Measurements from ENCODE around the gene SYNRG. TPM values are rescaled to one million over a fixed set of nuclear protein-coding genes. Genes with fewer than 3 reads are reported as not detected.

Gene SYNRG
- total and polyA plus RNA-seq, 4 donors = 5.9 to 67.4 (median 22.3) TPM

GRCh38 chr17:37541880-37542660, 67.1 kb downstream of the SYNRG start:
- Histone ChIP-seq H3K27me3 (ENCODE audit: control insufficient read depth in 3 of 3, insufficient read depth in 3 of 3, low read length in 2 of 3) (no peaks in the 10 kb centered on the region), H3K9me3 (ENCODE audit: control insufficient read depth in 4 of 4, insufficient read depth in 3 of 4, low read length in 3 of 4) (no peaks in the 10 kb centered on the region), H3K27ac (ENCODE audit: low read depth in 1 of 2, low read length in 1 of 2) (no peak overlapping the region), H3K36me3 (ENCODE audit: control insufficient read depth in 4 of 4, insufficient read depth in 4 of 4, low read length in 4 of 4) (peaks cover 32 to 43% (median 34%) of the 10 kb centered on the region in 4 donors), H3K4me1 (ENCODE audit: control insufficient read depth in 5 of 5, insufficient read depth in 5 of 5, low read length in 5 of 5) (peaks cover 0 to 15% (median 3%) of the 10 kb centered on the region in 5 donors), H3K4me3 (no peak overlapping the region), H3K9ac (ENCODE audit: insufficient read depth in 1 of 2, low read length in 2 of 2) (no peak overlapping the region)
- DNase-seq (peak in 1 of 3 donors; percentile 11), ATAC-seq (ENCODE audit: insufficient read depth, low FRiP score) (no peak)
- 93 to 98% methylated on average over 9 of the region's 9 CpGs for WGBS, 2 donors
- no peak for TF ChIP-seq CTCF (IDR thresholded peaks at IDR 0.05; ENCODE audit: control extremely low read depth, extremely low read depth)

- Histone ChIP-seq H3K9ac (ENCODE audit: insufficient read depth in 1 of 2, low read length in 2 of 2) (no peak overlapping the region), H3K9me3 (ENCODE audit: control insufficient read depth in 4 of 4, insufficient read depth in 3 of 4, low read length in 3 of 4) (no peaks in the 10 kb centered on the region), H3K36me3 (ENCODE audit: control insufficient read depth in 4 of 4, insufficient read depth in 4 of 4, low read length in 4 of 4) (peaks cover 45 to 65% (median 49%) of the 10 kb centered on the region in 4 donors), H3K27me3 (ENCODE audit: control insufficient read depth in 3 of 3, insufficient read depth in 3 of 3, low read length in 2 of 3) (no peaks in the 10 kb centered on the region), H3K4me1 (ENCODE audit: control insufficient read depth in 5 of 5, insufficient read depth in 5 of 5, low read length in 5 of 5) (no peaks in the 10 kb centered on the region), H3K4me3 (no peak overlapping the region), H3K27ac (ENCODE audit: low read depth in 1 of 2, low read length in 1 of 2) (no peak overlapping the region)
- 96 to 99% methylated on average over 8 of the region's 8 CpGs for WGBS, 2 donors
- TF ChIP-seq CTCF (IDR thresholded peaks at IDR 0.05; ENCODE audit: control extremely low read depth, extremely low read depth) = no peak
- DNase-seq (no peak), ATAC-seq (ENCODE audit: insufficient read depth, low FRiP score) (no peak)
Observed at GRCh38 chr17:37538981-37539659, 70.1 kb downstream of the SYNRG start.

- no peak for TF ChIP-seq CTCF (IDR thresholded peaks at IDR 0.05; ENCODE audit: control extremely low read depth, extremely low read depth)
- H3K4me1 ChIP-seq (ENCODE audit: control insufficient read depth in 5 of 5, insufficient read depth in 5 of 5, low read length in 5 of 5) = peaks cover 0 to 3% (median 0%) of the 10 kb centered on the region in 5 donors
- WGBS, 2 donors = 96 to 98% methylated on average over 5 of the region's 5 CpGs
- ATAC-seq (ENCODE audit: insufficient read depth, low FRiP score) (no peak), DNase-seq (no peak)
- H3K27me3 ChIP-seq (ENCODE audit: control insufficient read depth in 3 of 3, insufficient read depth in 3 of 3, low read length in 2 of 3) = no peaks in the 10 kb centered on the region
- H3K4me3 ChIP-seq = no peak overlapping the region
- no peaks in the 10 kb centered on the region for H3K9me3 ChIP-seq (ENCODE audit: control insufficient read depth in 4 of 4, insufficient read depth in 3 of 4, low read length in 3 of 4)
- peaks cover 34 to 53% (median 43%) of the 10 kb centered on the region in 4 donors for H3K36me3 ChIP-seq (ENCODE audit: control insufficient read depth in 4 of 4, insufficient read depth in 4 of 4, low read length in 4 of 4)
- no peak overlapping the region for H3K9ac ChIP-seq (ENCODE audit: insufficient read depth in 1 of 2, low read length in 2 of 2)
- H3K27ac ChIP-seq (ENCODE audit: low read depth in 1 of 2, low read length in 1 of 2) = no peak overlapping the region
Observed at GRCh38 chr17:37535906-37536305, 73.3 kb downstream of the SYNRG start.

Measured in lung (tissue), 12 donors.